Calu3 (cell line): ENCODE data around the gene GRAMD4. TPM values are rescaled to one million over a fixed set of nuclear protein-coding genes. Genes with fewer than 3 reads are reported as not detected.

Experiments used
- BruUV-seq: library from RNA; stranded (reverse); fragments of 400-500 nt; replicated peaks from 2 replicates; lab custom pipeline; 2021; lab: Mats Ljungman, UMichigan
- CTCF ChIA-PET: fragments of 300-600 bp; sonication (Branson Sonifier 250); formaldehyde crosslinking; loops from one replicate; lab custom pipeline; 2022; ENCODE audit warnings: antibody characterized with exemption; lab: Charles Lee
- DNase-seq: peaks from one replicate; pipeline ENCODE4 v3.0.0; 2022
- H3K27ac Mint-ChIP-seq: one replicate; pipeline ENCODE4 v1.8.0; 2022; ENCODE audit warnings: mixed read lengths; ENCODE audit not compliant: unreplicated experiment
- H3K27me3 Mint-ChIP-seq: one replicate; pipeline ENCODE4 v1.8.0; 2022; ENCODE audit warnings: mixed read lengths; ENCODE audit not compliant: unreplicated experiment
- H3K36me3 Mint-ChIP-seq: one replicate; pipeline ENCODE4 v1.8.0; 2022; ENCODE audit warnings: mild to moderate bottlenecking, moderate library complexity, mixed read lengths; ENCODE audit not compliant: insufficient read depth, unreplicated experiment
- H3K4me1 Mint-ChIP-seq: one replicate; pipeline ENCODE4 v1.8.0; 2022; ENCODE audit warnings: mild to moderate bottlenecking, low read depth, mixed read lengths; ENCODE audit not compliant: unreplicated experiment
- H3K4me3 Mint-ChIP-seq: one replicate; pipeline ENCODE4 v1.8.0; 2022; ENCODE audit warnings: mild to moderate bottlenecking, low read depth, moderate library complexity, mixed read lengths; ENCODE audit not compliant: unreplicated experiment
- H3K9me3 Mint-ChIP-seq: one replicate; pipeline ENCODE4 v1.8.0; 2022; ENCODE audit warnings: low read depth, mixed read lengths; ENCODE audit not compliant: unreplicated experiment
- intact Hi-C: fragments of 100-400 bp; cut with micrococcal nuclease; formaldehyde crosslinking; loops from one replicate; pipeline ENCODE4 v1.10.0; 2022; ENCODE audit not compliant: unreplicated experiment
- total RNA-seq: library from RNA; stranded (reverse); gene quantifications from 2 replicates; pipeline ENCODE4 v1.2.3, GENCODE V29; 2022
- TF ChIP-seq, protein P1 (sequence below): fragments of 200-600 bp; IDR thresholded peaks from one replicate; pipeline ENCODE4 v1.8.0; 2022; ENCODE audit warnings: antibody characterized with exemption; ENCODE audit not compliant: unreplicated experiment

The GRAMD4 gene
- total RNA-seq, 1 experiment from 2014 or later: 61.2 TPM

DNA sequence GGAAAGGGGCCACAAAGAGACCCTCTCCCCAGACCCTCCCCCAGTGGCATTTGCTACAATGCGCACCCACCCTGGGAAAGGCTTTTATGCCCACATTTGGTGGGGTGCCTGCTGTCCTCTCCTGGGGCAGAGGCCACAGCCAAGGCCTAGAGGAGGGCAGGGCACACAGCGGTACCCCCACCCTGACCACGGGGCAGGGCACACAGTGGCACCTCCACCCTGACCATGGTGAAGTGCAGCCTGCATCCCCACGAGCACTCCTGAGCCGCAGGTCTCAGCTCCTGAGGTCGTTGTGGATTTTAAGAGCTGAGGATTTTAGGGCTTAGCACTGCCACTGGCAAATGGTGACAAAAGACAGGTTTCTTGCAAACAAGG, 83.8 kb downstream of the GRAMD4 start:
- Mint-ChIP-seq H3K36me3 (peaks cover 24% of the 10 kb centered on the region), H3K4me3 (no peak overlapping the region), H3K4me1 (no peaks in the 10 kb centered on the region), H3K27me3 (no peaks in the 10 kb centered on the region), H3K27ac (no peak overlapping the region), H3K9me3 (no peaks in the 10 kb centered on the region)
- TF ChIP-seq, protein P1, sequence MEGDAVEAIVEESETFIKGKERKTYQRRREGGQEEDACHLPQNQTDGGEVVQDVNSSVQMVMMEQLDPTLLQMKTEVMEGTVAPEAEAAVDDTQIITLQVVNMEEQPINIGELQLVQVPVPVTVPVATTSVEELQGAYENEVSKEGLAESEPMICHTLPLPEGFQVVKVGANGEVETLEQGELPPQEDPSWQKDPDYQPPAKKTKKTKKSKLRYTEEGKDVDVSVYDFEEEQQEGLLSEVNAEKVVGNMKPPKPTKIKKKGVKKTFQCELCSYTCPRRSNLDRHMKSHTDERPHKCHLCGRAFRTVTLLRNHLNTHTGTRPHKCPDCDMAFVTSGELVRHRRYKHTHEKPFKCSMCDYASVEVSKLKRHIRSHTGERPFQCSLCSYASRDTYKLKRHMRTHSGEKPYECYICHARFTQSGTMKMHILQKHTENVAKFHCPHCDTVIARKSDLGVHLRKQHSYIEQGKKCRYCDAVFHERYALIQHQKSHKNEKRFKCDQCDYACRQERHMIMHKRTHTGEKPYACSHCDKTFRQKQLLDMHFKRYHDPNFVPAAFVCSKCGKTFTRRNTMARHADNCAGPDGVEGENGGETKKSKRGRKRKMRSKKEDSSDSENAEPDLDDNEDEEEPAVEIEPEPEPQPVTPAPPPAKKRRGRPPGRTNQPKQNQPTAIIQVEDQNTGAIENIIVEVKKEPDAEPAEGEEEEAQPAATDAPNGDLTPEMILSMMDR: no peak
- CTCF ChIA-PET: interaction anchor here (0.7 kb wide), 1 partner anchor 26 kb away, joined by 5 read pairs; no protein-coding TSS in a partner anchor
- no TSS peak for BruUV-seq
- DNase-seq: no peak
- intact Hi-C loops: no loop called here

- BruUV-seq: no TSS peak
- Mint-ChIP-seq H3K9me3 (no peaks in the 10 kb centered on the region), H3K27ac (no peak overlapping the region), H3K27me3 (no peaks in the 10 kb centered on the region), H3K36me3 (peaks cover 22% of the 10 kb centered on the region), H3K4me1 (no peaks in the 10 kb centered on the region), H3K4me3 (no peak overlapping the region)
- intact Hi-C loops: no loop called here
- CTCF ChIA-PET: no interaction called here
- DNase-seq: no peak
- TF ChIP-seq, protein P1: no peak
Measured at GRCh38 chr22:46706060-46706459, 85.9 kb downstream of the GRAMD4 start.

DNA sequence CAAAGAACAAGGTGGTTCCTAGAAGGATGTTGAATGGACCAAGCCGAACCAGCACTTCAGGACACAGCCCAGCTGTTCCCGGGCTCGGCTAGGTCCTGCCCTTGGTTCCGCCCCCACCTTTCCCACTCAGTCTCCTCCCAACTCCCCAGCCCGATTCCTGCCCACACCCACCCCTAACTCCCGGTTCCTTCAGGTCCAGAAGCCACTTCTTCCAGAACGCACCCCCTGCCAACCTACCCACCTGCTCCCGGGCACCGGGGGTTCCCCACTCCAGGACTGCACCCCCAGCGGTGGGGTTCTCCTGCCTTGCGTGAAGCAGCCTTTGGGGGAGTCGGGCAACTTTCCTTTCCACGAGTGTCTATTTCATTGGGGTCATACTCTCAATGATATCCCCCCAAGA, 87.1 kb downstream of the GRAMD4 start:
- DNase-seq: no peak
- TF ChIP-seq, protein P1: no peak
- H3K36me3 Mint-ChIP-seq: peaks cover 17% of the 10 kb centered on the region
- H3K27ac Mint-ChIP-seq: no peak overlapping the region
- CTCF ChIA-PET: no interaction called here
- no peaks in the 10 kb centered on the region for H3K9me3 Mint-ChIP-seq
- intact Hi-C loops: no loop called here
- no peak overlapping the region for H3K4me3 Mint-ChIP-seq
- no peaks in the 10 kb centered on the region for H3K27me3 Mint-ChIP-seq
- no peaks in the 10 kb centered on the region for H3K4me1 Mint-ChIP-seq
- no TSS peak for BruUV-seq

DNA sequence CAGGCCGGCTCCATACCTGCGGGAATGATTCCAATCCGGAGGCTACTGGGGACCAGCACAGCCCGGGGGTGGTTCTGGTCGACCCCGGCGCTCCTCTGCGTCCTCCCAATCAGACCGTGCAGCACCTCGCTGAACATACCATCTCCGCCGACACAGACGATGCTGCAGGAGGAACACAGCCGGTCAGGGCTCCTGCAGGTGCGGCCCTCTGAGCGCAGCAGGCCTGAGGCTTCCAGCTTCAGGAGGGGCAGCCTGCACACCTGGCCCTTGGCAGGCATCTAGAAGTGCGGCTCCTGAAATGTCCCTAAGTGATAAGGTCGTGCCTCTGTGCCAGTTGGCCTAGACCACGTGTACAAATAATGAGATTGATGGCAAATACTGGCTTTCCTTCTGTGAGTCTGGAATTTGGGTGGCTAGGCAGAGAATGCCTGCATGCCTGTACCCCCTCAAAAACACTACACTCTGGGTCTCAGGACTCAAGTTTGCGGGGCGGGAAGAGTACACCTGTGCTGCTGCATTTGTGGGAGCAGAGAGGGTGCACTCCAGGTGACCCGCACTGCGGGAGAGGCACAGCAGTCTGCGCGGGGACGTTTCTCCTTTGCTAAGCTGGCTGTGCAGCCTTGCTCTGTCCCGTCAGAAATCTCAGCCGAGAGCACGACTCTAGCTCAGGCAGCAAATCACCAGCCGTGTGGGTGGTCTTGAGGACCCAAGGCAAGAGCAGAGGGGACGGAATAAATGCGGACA, 87.8 kb downstream of the GRAMD4 start:
- TF ChIP-seq, protein P1: no peak
- Mint-ChIP-seq H3K9me3 (no peaks in the 10 kb centered on the region), H3K27me3 (no peaks in the 10 kb centered on the region), H3K27ac (no peak overlapping the region), H3K4me3 (no peak overlapping the region), H3K4me1 (no peaks in the 10 kb centered on the region), H3K36me3 (peaks cover 20% of the 10 kb centered on the region)
- CTCF ChIA-PET: no interaction called here
- intact Hi-C loops: no loop called here
- DNase-seq: no peak
- BruUV-seq: no TSS peak
